Measurements from ENCODE around the gene VMAC. TPM values are rescaled to one million over a fixed set of nuclear protein-coding genes. Genes with fewer than 3 reads are reported as not detected.
"Not testable (repeated sequence)": the region's sequence is repeated elsewhere in the genome, so short reads cannot be mapped to it uniquely, and the experiment has no call there.

The VMAC gene
- total RNA-seq (2014; rRNA removed; shearing (Covaris generic)), result 0.89 and 1.7 TPM in 2 replicates

DNA sequence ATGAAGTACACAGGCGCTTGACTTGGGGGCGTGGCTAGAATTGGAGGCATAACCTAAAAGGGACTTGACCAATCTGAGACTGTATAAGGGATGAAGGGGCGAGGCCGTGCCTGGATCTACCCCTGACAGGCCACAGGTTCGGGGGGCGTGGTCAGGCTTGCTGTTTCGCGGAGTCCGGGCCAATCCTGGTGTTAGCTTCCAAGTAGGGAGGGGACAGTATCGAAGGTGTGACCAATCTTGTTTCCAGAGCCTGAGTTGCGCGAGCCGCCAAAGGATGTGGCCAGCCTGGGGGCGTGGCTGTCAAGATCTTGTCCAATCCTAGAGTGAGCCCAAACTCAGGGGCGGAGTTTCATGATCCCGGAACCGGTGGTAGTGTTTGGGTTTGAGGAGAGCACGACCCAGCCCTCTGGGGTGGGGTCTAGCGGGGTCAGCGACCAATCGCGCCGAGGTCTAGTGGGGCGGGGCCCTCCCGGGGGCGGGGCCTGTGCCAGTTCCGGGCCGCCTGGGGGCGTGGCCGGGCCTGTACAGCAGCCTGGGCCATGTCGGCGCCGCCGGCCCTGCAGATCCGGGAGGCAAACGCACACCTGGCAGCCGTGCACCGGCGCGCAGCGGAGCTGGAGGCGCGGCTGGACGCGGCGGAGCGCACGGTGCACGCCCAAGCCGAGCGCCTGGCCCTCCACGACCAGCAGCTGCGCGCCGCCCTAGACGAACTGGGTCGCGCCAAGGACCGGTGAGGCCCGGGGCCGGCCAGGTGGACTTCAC, at the start of gene VMAC:
TSS of gene VMAC (plus strand) at position 521 of the 762 bp plus-strand sequence. CDS start at position 540, 19 bp downstream.
- DNase-seq (ENCODE audit: low read depth), result peak; percentile 100

DNA sequence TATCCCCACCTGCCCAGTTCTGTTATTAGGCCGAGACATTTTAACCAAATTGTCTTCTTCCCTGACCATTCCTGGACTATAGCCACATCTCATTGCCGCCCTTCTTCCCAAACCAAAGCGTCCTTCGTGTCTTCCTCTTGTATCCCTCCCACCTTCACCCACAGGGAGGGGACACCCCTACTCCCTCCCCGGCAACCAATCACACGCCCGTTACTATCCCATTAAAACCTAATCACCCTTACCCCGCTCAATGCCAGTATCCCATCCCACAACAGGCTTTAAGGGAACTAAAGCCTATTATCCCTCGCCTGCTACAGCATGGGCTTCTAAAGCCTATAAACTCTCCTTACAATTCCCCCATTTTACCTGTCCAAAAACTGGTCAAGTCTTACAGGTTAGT, 49.5 kb upstream of the VMAC start:
- DNase-seq (ENCODE audit: low read depth), result not testable (repeated sequence)

- no peak for DNase-seq (ENCODE audit: low read depth)
Observed at GRCh38 chr19:5857203-5858081, 47.2 kb upstream of the VMAC start.

DNA sequence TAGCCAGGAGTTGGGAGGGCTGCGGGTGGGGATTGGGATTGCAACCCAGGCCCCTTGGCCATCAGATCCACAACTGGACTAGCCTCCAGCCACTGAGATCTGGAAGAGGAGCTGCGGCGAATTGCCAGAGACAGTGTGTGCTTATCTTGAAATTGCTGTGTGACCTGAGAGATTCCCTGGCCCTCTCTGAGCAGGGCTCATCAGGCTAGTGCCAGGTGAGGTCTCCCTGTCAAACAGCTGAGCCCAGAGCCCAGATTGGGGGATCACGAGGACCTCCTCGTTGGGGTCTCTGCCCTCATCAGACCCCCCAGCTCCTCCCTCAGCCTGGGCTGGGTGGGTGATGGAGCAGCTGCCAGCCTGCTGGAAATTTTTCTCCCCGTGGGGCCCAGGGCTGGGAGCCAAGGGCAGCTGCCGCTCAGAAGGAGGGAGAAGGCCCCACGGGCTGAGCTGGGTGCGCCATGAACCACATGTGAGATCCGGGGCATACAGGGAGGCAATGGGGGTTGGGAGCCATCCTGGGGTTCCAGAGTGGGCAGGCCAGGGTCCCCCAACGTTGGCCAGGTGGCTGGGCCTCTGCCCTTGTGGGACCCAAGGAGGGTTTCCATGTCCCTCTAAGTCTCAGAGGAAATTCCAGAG, 41.5 kb upstream of the VMAC start:
- DNase-seq (ENCODE audit: low read depth), result no peak

DNA sequence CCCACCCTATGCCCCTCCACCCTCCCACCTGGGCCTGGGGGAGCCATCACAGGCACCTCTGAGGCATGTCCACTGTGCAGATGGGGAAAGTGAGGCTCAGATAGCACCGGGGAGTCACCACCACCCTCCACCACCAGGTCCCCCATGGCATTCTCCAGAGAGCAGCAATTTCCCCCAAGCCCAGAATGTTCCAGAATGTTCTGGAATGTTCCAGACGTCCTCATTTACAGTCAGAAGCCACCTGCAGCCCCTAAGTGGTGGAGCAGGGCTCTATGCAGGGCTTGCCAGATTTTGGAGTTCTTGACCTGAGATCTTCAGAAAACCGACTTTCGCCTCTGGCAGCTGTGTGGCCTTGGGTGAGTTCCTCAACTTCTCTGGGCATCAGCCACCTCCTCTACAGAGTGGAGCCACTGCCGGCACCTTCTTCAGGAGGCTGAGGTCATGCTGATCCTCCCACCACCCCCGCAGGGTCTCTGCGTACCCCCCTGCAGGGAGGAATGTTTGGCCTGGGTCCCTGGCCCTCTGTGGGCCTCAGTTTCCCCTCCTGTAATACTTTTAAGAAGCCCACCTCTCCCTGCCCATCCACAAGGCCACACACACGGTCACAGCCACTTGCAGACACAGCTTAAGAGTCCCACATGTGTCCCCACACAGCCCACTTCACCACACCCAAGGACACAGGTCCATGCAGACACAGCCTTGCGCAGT, 40.5 kb upstream of the VMAC start:
- DNase-seq (ENCODE audit: low read depth), result no peak

- DNase-seq (ENCODE audit: low read depth), result no peak
Observed at GRCh38 chr19:5864725-5865486, 39.8 kb upstream of the VMAC start.

GRCh38 chr19:5865772-5866171, 38.9 kb upstream of the VMAC start:
- DNase-seq (ENCODE audit: low read depth), result no peak

DNA sequence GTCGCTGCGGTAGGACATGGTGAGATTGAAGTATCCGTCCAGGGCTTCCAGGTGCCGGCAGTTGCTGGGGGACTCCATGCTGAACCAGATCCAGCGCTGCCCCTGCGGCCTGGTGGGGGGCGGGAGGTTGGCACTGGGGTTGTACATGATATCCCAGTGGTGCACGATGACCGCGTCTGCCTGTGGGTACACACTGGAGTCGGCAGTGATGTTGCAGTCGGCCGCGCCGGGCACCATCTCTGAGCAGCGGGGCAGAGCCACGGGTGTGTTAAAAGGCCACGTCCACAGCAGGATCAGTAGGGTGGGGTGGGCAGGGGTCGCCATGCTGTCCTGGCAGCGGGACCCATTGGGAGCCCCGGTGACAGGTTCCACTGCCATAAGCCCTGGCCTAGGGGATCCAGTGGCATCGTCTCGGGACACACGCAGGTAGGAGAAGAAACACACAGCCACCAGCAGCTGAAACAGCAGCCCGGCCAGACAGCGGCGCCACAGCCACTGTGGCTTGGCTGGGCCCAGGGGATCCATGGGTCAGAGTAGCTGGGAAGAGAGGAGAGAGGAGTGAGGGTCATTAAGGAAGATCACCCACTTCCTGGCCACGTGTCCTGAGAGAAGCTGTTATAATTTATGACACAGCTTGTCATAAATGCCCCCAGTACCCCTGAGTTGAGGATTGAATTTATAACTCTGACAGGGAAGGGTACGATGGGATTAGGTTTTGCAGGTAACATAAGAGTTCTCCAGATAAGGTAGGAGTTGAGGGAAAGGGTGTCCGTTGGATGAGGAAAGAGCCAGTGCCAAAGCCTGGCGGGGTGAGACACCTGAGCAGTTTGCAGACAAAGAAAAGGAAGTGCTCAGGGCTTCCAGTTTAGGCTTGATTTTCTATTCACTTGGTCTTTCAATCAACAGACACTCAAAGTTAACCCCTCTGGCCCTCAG, 37.2 kb upstream of the VMAC start:
- no peak for DNase-seq (ENCODE audit: low read depth)

- DNase-seq (ENCODE audit: low read depth), result no peak
Observed at GRCh38 chr19:5870986-5871394, 33.7 kb upstream of the VMAC start.

- DNase-seq (ENCODE audit: low read depth), result no peak
Observed at GRCh38 chr19:5873617-5874199, 31.0 kb upstream of the VMAC start.

DNA sequence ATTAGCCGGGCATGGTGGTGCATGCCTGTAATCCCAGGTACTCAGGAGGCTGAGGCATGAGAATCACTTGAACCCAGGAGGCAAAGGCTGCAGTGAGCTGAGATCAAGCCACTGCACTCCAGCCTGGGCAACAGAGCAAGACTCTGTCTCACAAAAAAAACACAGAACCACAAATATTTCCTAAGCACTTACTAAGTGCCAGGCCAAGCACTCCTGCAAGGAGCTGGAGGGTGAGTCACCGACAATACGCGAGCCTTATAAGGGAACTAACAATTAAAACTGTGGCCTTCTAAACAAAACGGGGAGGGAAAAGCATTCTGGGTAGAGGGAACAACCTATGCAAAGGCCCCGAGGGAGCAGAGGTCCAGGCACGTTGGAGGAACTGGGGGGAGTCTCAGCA, 30.2 kb upstream of the VMAC start:
- peak; percentile 71 for DNase-seq (ENCODE audit: low read depth)

- DNase-seq (ENCODE audit: low read depth), result no peak
Observed at GRCh38 chr19:5877427-5877826, 27.2 kb upstream of the VMAC start.

DNA sequence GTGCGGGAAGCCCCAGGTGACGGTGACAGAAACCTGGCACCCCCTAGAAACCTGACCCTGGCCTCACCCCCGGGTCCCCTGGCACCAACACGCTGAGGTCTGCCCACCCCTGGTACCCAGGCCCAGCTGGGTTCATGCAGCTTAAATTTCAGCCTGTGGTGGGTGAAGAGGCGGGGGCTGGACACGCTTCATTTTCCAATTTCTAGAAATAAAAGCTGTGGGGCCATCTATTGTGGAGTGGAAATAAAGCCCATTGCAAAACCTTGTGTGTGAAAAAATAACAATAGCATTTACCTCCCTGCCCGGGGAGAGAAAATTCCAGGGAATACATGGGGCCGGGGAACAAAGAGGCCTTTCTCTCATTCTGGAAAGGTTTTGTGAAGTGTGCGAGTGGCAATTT, 26.8 kb upstream of the VMAC start:
- no peak for DNase-seq (ENCODE audit: low read depth)

GRCh38 chr19:5880196-5880595, 24.5 kb upstream of the VMAC start:
- DNase-seq (ENCODE audit: low read depth), result no peak

DNA sequence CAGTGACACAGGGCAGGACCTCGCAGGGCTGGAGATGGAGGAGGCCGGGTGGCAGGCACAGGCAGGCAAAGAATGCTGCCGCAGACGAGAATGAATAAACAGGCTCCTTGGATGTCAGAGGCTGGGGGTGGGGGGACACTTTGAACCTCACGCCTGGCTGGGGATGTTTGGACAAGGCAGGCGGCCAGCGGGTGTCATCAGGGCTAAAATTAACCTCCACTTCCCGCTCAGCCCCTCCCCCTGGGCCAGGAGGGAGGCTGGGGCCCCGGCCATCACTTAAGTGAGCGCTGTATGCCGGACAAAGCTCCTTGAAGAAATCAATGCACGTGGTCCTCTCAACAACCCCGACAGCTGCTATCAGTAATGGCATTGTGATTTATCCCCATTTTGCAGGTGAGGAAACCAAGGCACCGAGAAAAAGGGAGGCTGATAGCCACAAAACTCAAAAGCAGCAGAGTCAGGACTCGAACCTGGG, 24.0 kb upstream of the VMAC start:
- DNase-seq (ENCODE audit: low read depth), result no peak

- no peak for DNase-seq (ENCODE audit: low read depth)
Observed at GRCh38 chr19:5881543-5882299, 23.0 kb upstream of the VMAC start.

DNA sequence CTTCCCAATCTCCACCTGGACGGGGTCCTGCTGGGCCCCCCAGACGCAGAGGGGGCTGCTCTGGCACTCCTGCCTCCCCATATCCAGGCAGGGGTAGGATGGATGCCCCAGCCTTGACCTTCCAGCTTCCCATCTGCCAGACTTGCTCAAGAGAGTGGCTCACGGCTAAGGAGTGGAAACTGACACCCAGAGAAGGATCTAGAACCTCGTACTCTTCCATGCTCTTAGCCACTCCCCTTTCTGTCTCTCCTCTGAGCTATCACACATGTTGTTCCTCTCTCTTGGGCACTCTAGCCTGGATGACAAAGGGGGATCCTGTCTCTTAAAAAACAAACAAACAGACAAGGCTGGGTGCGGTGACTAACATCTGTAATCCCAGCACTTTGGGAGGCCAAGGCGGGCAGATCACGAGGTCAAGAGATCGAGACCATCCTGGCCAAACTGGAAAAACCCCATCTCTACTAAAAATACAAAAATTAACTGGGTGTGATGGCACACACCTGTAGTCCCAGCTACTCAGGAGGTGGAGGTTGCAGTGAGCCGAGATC, 22.2 kb upstream of the VMAC start:
- DNase-seq (ENCODE audit: low read depth), result no peak

GRCh38 chr19:5883157-5883873, 21.4 kb upstream of the VMAC start:
- DNase-seq (ENCODE audit: low read depth), result not testable (repeated sequence)

All from Daoy (cell line).